ENCODE data around the gene OR14J1. TPM values are rescaled to one million over a fixed set of nuclear protein-coding genes. Genes with fewer than 3 reads are reported as not detected.

The OR14J1 gene, protein sequence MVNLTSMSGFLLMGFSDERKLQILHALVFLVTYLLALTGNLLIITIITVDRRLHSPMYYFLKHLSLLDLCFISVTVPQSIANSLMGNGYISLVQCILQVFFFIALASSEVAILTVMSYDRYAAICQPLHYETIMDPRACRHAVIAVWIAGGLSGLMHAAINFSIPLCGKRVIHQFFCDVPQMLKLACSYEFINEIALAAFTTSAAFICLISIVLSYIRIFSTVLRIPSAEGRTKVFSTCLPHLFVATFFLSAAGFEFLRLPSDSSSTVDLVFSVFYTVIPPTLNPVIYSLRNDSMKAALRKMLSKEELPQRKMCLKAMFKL
- total RNA-seq = not detected in 2 replicates
- long read RNA-seq = 0 reads

DNA sequence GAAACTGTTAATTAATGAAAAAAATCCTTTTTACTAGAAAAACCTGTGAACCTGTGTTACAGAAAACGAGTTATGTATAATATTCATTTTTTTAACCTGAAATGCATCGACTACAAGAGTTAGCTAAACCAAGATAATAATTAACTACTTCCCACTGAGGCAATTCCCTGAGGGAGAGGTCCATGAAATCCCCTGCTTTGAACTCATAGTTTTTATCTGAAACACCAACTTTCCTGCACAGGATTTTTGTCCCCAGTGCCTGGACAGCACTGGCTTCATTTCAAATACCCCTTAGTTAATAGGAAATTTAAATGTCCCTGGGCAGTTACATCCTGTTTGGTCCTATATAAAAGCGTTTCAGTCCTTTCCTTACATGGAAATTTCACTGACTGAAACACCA is at the start of gene OR14J1:
OR14J1 (plus strand) TSS at position 386 of the 400 bp plus-strand sequence. CDS start 4,989 bp downstream, outside the sequence.
- H3K36me3 Mint-ChIP-seq (ENCODE audit: unreplicated experiment) = no peaks in the 10 kb centered on the region
- H3K4me1 Mint-ChIP-seq (ENCODE audit: unreplicated experiment) = no peaks in the 10 kb centered on the region
- no peaks in the 10 kb centered on the region for H3K27me3 Mint-ChIP-seq (ENCODE audit: unreplicated experiment)
- H3K9me3 Mint-ChIP-seq (ENCODE audit: unreplicated experiment) = no peaks in the 10 kb centered on the region
- TF ChIP-seq, protein P1, sequence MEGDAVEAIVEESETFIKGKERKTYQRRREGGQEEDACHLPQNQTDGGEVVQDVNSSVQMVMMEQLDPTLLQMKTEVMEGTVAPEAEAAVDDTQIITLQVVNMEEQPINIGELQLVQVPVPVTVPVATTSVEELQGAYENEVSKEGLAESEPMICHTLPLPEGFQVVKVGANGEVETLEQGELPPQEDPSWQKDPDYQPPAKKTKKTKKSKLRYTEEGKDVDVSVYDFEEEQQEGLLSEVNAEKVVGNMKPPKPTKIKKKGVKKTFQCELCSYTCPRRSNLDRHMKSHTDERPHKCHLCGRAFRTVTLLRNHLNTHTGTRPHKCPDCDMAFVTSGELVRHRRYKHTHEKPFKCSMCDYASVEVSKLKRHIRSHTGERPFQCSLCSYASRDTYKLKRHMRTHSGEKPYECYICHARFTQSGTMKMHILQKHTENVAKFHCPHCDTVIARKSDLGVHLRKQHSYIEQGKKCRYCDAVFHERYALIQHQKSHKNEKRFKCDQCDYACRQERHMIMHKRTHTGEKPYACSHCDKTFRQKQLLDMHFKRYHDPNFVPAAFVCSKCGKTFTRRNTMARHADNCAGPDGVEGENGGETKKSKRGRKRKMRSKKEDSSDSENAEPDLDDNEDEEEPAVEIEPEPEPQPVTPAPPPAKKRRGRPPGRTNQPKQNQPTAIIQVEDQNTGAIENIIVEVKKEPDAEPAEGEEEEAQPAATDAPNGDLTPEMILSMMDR (IDR thresholded peaks at IDR 0.05) = no peak
- DNase-seq (ENCODE audit: extremely low spot score, unreplicated experiment) = no peak
- H3K4me3 Mint-ChIP-seq (ENCODE audit: unreplicated experiment) = no peak within 1 kb of the TSS
- H3K27ac Mint-ChIP-seq (ENCODE audit: unreplicated experiment) = no peak within 1 kb of the TSS

DNA sequence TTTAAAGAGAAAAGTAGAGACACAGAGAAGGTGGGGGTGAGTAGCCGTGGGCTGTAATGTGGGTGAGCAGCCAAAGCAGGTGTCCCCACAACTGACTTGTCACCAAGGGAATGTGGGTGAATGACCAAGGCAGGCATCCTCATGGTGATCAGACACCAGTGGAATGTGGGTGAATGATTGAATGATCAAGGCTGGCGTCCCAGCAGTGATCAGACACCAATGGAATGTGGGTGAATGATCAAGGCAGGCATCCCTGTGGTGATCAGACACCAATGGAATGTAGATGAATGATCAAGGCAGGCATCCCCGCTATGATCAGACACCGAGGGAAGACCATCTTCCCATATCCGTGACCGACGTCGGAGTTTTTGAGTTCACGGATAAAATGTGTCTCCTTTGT is 49.8 kb upstream of the OR14J1 start:
- Mint-ChIP-seq H3K36me3 (ENCODE audit: unreplicated experiment) (no peaks in the 10 kb centered on the region), H3K27ac (ENCODE audit: unreplicated experiment) (no peak overlapping the region), H3K4me1 (ENCODE audit: unreplicated experiment) (no peaks in the 10 kb centered on the region), H3K4me3 (ENCODE audit: unreplicated experiment) (no peak overlapping the region), H3K9me3 (ENCODE audit: unreplicated experiment) (peaks cover 81% of the 10 kb centered on the region), H3K27me3 (ENCODE audit: unreplicated experiment) (no peaks in the 10 kb centered on the region)
- TF ChIP-seq, protein P1 (IDR thresholded peaks at IDR 0.05) = no peak
- no peak for DNase-seq (ENCODE audit: extremely low spot score, unreplicated experiment)

DNA sequence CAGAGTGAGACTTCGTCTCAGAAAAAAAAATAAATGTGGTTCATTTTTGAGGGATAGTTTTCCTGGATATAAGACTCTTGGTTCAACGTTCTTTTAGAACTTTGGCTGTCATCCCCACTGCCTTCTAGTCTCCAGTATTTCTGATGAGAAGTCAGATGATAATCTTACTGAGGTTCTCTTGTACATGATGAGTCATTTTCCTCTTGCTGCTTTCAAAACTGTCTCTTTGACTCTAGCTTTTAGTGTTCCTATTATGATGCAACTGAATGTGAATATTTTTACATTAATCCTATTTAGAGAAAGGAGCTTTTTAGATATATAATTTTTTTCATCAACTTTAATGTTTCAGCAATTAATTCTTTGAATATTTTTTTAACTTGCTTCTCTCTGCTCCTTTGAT is 46.0 kb upstream of the OR14J1 start:
- TF ChIP-seq, protein P1 (IDR thresholded peaks at IDR 0.05) = no peak
- no peak for DNase-seq (ENCODE audit: extremely low spot score, unreplicated experiment)
- no peaks in the 10 kb centered on the region for H3K27me3 Mint-ChIP-seq (ENCODE audit: unreplicated experiment)
- H3K27ac Mint-ChIP-seq (ENCODE audit: unreplicated experiment) = no peak overlapping the region
- peaks cover 46% of the 10 kb centered on the region for H3K9me3 Mint-ChIP-seq (ENCODE audit: unreplicated experiment)
- H3K4me1 Mint-ChIP-seq (ENCODE audit: unreplicated experiment) = no peaks in the 10 kb centered on the region
- H3K36me3 Mint-ChIP-seq (ENCODE audit: unreplicated experiment) = no peaks in the 10 kb centered on the region
- H3K4me3 Mint-ChIP-seq (ENCODE audit: unreplicated experiment) = no peak overlapping the region

DNA sequence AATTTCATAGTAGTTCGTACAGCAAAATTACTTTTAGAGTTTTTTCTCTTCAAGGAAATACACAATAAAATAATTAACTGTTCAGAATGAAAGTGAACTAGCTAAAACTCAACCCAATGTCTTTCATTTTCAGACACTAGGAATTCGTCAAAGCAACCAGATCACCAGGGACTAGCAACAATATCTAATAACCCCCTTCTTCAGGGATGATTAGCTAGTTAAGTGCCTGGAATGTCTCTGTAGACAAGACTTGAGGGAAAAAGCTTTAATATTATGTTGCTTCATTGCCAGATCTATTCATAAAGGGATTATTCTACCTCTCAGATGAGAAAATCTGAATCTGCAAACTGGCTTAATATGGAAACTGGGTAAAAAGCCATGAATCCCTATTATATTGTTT is 41.8 kb upstream of the OR14J1 start:
- no peaks in the 10 kb centered on the region for H3K4me1 Mint-ChIP-seq (ENCODE audit: unreplicated experiment)
- H3K27me3 Mint-ChIP-seq (ENCODE audit: unreplicated experiment) = no peaks in the 10 kb centered on the region
- TF ChIP-seq, protein P1 (IDR thresholded peaks at IDR 0.05) = no peak
- H3K36me3 Mint-ChIP-seq (ENCODE audit: unreplicated experiment) = no peaks in the 10 kb centered on the region
- H3K27ac Mint-ChIP-seq (ENCODE audit: unreplicated experiment) = no peak overlapping the region
- peaks cover 22% of the 10 kb centered on the region for H3K9me3 Mint-ChIP-seq (ENCODE audit: unreplicated experiment)
- DNase-seq (ENCODE audit: extremely low spot score, unreplicated experiment) = no peak
- H3K4me3 Mint-ChIP-seq (ENCODE audit: unreplicated experiment) = no peak overlapping the region

DNA sequence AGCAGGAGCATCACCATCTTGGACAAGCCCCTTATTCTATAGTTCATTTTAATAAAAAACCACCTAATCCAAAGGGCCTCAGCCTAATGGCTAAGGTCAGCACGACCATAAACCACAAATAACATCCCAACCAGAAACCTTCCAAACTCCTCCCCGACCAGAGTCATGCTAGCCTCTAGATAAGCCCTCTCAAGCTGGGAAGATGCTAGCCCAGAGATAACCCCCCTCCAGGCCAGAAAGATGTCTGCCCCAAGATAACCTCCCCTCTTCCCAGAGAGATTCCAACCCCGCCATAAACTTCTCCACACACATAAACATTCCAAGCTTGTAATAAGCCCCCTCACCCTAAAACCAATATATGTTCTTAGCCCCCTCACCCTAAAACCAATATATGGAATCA is 38.5 kb upstream of the OR14J1 start:
- Mint-ChIP-seq H3K9me3 (ENCODE audit: unreplicated experiment) (peaks cover 13% of the 10 kb centered on the region), H3K4me1 (ENCODE audit: unreplicated experiment) (no peaks in the 10 kb centered on the region), H3K36me3 (ENCODE audit: unreplicated experiment) (no peaks in the 10 kb centered on the region), H3K27me3 (ENCODE audit: unreplicated experiment) (no peaks in the 10 kb centered on the region), H3K4me3 (ENCODE audit: unreplicated experiment) (no peak overlapping the region), H3K27ac (ENCODE audit: unreplicated experiment) (no peak overlapping the region)
- TF ChIP-seq, protein P1 (IDR thresholded peaks at IDR 0.05) = no peak
- no peak for DNase-seq (ENCODE audit: extremely low spot score, unreplicated experiment)
